ENCODE measurements around the gene PROSER2.

The PROSER2 gene, protein sequence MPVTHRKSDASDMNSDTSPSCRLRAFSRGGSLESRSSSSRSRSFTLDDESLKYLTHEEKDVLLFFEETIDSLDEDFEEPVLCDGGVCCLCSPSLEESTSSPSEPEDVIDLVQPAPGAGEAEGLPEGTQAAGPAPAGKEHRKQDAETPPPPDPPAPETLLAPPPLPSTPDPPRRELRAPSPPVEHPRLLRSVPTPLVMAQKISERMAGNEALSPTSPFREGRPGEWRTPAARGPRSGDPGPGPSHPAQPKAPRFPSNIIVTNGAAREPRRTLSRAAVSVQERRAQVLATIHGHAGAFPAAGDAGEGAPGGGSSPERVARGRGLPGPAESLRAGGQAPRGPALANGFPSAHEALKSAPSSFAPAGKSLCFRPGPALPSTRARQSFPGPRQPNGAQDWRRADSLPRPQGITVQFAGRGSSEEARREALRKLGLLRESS

DNA sequence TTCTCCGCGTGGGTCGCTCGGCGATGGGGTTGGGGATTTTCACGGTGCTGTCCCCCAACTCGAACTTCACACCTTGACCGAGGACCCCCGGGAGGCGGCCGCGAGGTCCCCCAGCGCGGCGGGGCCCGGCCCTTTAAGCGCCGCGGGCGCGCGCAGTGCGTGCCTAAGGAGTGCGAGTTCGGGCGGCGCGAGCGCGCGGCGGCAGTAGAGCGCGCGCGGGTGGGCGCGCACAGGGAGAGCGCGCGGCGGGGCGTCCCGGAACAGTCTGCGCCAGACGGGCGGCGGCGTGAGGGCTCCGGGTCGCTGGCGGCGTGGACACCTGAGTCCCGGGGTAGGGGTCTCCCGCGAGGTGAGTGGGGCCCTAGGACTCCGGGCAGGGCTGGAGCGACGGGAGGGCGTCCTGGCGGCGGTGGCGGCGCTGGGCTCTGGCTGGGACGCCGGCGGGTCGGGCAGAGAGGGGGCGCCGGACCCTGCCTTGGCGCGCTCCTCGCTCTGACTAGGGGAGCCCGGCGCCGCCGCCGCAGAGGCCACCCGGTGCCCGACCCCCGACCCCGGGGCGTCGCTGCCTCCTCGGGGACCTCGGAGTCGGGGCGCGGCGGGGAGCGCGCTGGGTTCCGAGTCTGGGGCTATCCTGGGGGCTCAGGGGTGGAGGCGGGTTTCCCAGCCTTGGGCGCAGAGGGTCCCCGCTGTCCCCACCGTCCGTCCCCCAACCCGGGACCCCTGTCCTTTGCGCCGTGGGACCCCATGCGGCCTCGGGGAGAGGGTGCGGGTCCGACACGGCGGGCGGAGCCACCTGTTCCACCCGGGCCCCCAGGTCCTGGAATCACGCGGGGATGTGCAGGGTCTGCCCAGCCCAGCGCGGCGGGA is at the start of gene PROSER2:
PROSER2 (plus strand) TSS at position 235 of the 867 bp plus-strand sequence. CDS start 28,722 bp downstream, outside the sequence.
- no peak for TF ChIP-seq CTCF (IDR thresholded peaks at IDR 0.05)
- Histone ChIP-seq H3K4me3 (ENCODE audit: low read depth in 1 of 2, low read length in 1 of 2) (peak within 1 kb of the TSS; percentile 47 to 58), H3K27me3 (peaks cover 31% of the 10 kb centered on the region), H3K4me1 (ENCODE audit: control insufficient read depth in 1 of 2, insufficient read depth in 1 of 2, low read depth in 1 of 2, low read length in 1 of 2) (peaks cover 12 to 21% of the 10 kb centered on the region in 2 experiments), H3K27ac (no peak within 1 kb of the TSS), H3K36me3 (no peaks in the 10 kb centered on the region), H3K9me3 (no peaks in the 10 kb centered on the region)

DNA sequence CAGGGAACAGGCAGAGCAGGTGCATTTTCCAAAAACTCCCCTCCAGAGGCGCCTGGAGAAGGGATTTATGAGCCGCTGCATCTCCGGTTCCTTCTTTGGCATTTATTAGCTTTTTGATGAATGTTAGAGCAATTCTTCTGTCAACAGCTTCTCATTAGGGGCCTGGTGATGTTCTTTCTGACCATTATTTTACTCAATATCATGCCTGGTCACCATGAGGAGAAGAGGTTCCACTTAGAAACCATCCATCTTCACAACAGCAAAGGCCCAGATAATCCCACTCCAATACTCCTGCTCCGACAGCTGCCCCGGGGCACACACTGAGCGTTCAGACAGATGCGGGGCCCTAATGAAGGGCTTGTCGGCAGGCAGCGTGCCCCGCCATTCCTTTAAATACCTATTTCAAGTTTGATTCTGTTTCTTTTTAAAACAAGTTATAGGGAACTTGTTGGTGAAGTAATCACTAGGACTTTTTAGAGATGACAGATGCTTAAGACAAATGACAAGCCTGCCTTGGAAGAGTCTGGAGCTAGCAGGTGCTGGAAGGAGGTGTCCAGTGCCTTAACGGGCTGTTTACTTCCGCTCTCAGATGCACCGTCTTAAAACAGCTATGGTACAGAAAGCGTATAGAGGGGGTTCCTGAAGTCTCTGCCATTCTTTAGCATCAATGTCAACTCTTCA is 49.3 kb upstream of the PROSER2 start:
- no peaks in the 10 kb centered on the region for H3K9me3 ChIP-seq

GRCh38 chr10:11775412-11775811 is 47.7 kb upstream of the PROSER2 start:
- Histone ChIP-seq H3K27ac (no peak overlapping the region), H3K4me3 (ENCODE audit: low read depth in 1 of 2, low read length in 1 of 2) (no peak overlapping the region), H3K36me3 (no peaks in the 10 kb centered on the region), H3K27me3 (no peaks in the 10 kb centered on the region), H3K4me1 (ENCODE audit: control insufficient read depth in 1 of 2, insufficient read depth in 1 of 2, low read depth in 1 of 2, low read length in 1 of 2) (no peaks in the 10 kb centered on the region), H3K9me3 (no peaks in the 10 kb centered on the region)
- no peak for TF ChIP-seq CTCF (IDR thresholded peaks at IDR 0.05)

More for the DNA sequence above, 49.3 kb upstream of the PROSER2 start:
- no peak for TF ChIP-seq CTCF (IDR thresholded peaks at IDR 0.05)
- Histone ChIP-seq H3K36me3 (no peaks in the 10 kb centered on the region), H3K27me3 (no peaks in the 10 kb centered on the region), H3K4me3 (ENCODE audit: low read depth in 1 of 2, low read length in 1 of 2) (no peak overlapping the region), H3K27ac (no peak overlapping the region), H3K4me1 (ENCODE audit: control insufficient read depth in 1 of 2, insufficient read depth in 1 of 2, low read depth in 1 of 2, low read length in 1 of 2) (no peaks in the 10 kb centered on the region)

- no peaks in the 10 kb centered on the region for H3K9me3 ChIP-seq
- no peaks in the 10 kb centered on the region for H3K27me3 ChIP-seq
- no peak for TF ChIP-seq CTCF (IDR thresholded peaks at IDR 0.05)
- H3K27ac ChIP-seq = no peak overlapping the region
- H3K4me3 ChIP-seq (ENCODE audit: low read depth in 1 of 2, low read length in 1 of 2) = no peak overlapping the region
- H3K36me3 ChIP-seq = no peaks in the 10 kb centered on the region
- no peaks in the 10 kb centered on the region for H3K4me1 ChIP-seq (ENCODE audit: control insufficient read depth in 1 of 2, insufficient read depth in 1 of 2, low read depth in 1 of 2, low read length in 1 of 2)
Observed at GRCh38 chr10:11776080-11776479, 47.1 kb upstream of the PROSER2 start.

DNA sequence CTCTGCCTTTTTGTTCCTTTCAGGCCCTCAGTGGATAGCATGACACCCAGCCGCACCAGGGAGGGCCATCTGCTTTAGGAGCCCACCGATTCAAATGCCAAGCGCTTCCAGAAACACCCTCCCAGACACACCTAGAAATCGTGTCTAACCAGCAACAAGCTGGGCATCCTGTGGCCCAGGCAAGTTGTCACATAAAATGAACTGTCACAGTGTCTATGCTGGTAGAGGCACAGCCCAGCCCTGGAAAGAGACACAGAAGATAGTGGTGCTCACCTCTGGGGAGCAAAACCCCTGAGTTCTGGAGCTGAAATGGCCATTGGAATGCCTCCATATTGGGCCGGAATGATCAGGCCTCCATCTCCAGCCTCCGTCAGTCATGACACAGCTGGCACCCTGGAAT is 42.0 kb upstream of the PROSER2 start:
- no peaks in the 10 kb centered on the region for H3K9me3 ChIP-seq
- no peak for TF ChIP-seq CTCF (IDR thresholded peaks at IDR 0.05)
- no peaks in the 10 kb centered on the region for H3K36me3 ChIP-seq
- H3K4me1 ChIP-seq (ENCODE audit: control insufficient read depth in 1 of 2, insufficient read depth in 1 of 2, low read depth in 1 of 2, low read length in 1 of 2) = no peaks in the 10 kb centered on the region
- no peaks in the 10 kb centered on the region for H3K27me3 ChIP-seq
- no peak overlapping the region for H3K4me3 ChIP-seq (ENCODE audit: low read depth in 1 of 2, low read length in 1 of 2)
- no peak overlapping the region for H3K27ac ChIP-seq
